Kidney (tissue), 14 donors: ENCODE results near the gene RAB4A. TPM values are rescaled to one million over a fixed set of nuclear protein-coding genes. Genes with fewer than 3 reads are reported as not detected.

Experiments
- DNase-seq, 5 donors: peaks; one replicate each; pipeline ENCODE4 v3.0.0-alpha.2; 2013 to 2020
- FAIRE-seq: peaks from 2 replicates; lab custom pipeline; 2012; peaks lifted over from hg19 to GRCh38; lab: Jason Lieb, UNC
- H3K27ac ChIP-seq, 2 donors: one replicate each; pipeline ENCODE4 v1.7.0; 2013; ENCODE audit warnings: low read depth in 2 of 2, low read length in 2 of 2, inconsistent platforms in 1 of 2
- H3K27me3 ChIP-seq: one replicate; pipeline ENCODE4 v1.7.1; 2013; ENCODE audit warnings: low read length, inconsistent platforms; ENCODE audit not compliant: control insufficient read depth, insufficient read depth
- H3K36me3 ChIP-seq, 3 donors: one replicate each; pipeline versions ENCODE4 v1.7.0 to v1.7.1; 2013; ENCODE audit warnings: low read length in 3 of 3, control low read depth in 1 of 3, inconsistent platforms in 1 of 3; ENCODE audit not compliant: insufficient read depth in 3 of 3, control insufficient read depth in 2 of 3
- H3K4me1 ChIP-seq, 3 donors: one replicate each; pipeline versions ENCODE4 v1.7.0 to v1.7.1; 2013; ENCODE audit warnings: low read length in 3 of 3, inconsistent platforms in 1 of 3, low read depth in 1 of 3; ENCODE audit not compliant: control insufficient read depth in 2 of 3, insufficient read depth in 2 of 3
- H3K4me3 ChIP-seq, 3 donors: one replicate each; pipeline versions ENCODE4 v1.7.0 to v1.8.1; 2013; ENCODE audit warnings: low read length in 3 of 3, control low read depth in 1 of 3, inconsistent platforms in 1 of 3
- H3K9ac ChIP-seq, 3 donors: one replicate each; pipeline versions ENCODE4 v1.7.0 to v1.7.1; 2013; ENCODE audit warnings: low read length in 3 of 3, control low read depth in 1 of 3, inconsistent platforms in 1 of 3
- H3K9me3 ChIP-seq, 3 donors: one replicate each; pipeline versions ENCODE4 v1.7.0 to v1.7.1; 2013; ENCODE audit warnings: low read length in 3 of 3, control low read depth in 1 of 3, inconsistent platforms in 1 of 3; ENCODE audit not compliant: control insufficient read depth in 2 of 3, insufficient read depth in 1 of 3
- CTCF ChIP-seq: IDR thresholded peaks from 3 replicates; pipeline ENCODE4 v1.5.1; 2012; ENCODE audit warnings: mild to moderate bottlenecking, moderate library complexity, borderline replicate concordance; ENCODE audit not compliant: insufficient read depth; ENCODE audit errors: extremely low read depth
- intact Hi-C: fragments of 100-400 bp; cut with DNase I; formaldehyde crosslinking; loops from one replicate; pipeline ENCODE4 v1.11.1; 2022
- polyA plus RNA-seq: library from polyadenylated mRNA; stranded (reverse); fragments of 350-450 nt; fragmentation: Illumina TruSeq; extraction: RNeasy Lipid Tissue Mini Kit (QIAGEN cat#74804); gene quantifications from one replicate; pipeline ENCODE4 v1.2.3, GENCODE V29; 2014; ENCODE audit warnings: low read depth, low replicate concordance; ENCODE audit not compliant: insufficient read depth
- total RNA-seq: library from RNA; stranded (reverse); fragmentation: NEBNext Ultra II Directional; extraction: Animal tissue kit (Norgen Biotek cat#: 25700); gene quantifications from one replicate; pipeline ENCODE4 v1.2.1, GENCODE V29; 2021
- donor health status: control.
- donor health status: control.
- donor health status: control.
- donor health status: control.
- donor health status: control.
- donor health status: DM: yes; HTN: yes; CAD: no.
- donor health status: Normal renal cell carcinoma (clear cell type).

RAB4A gene
- total and polyA plus RNA-seq, 2 donors from 2014 or later = 38.3 to 56.0 TPM

- Histone ChIP-seq H3K27ac (no peak overlapping the region), H3K9ac (no peak overlapping the region), H3K27me3 (no peaks in the 10 kb centered on the region), H3K4me3 (no peak overlapping the region), H3K4me1 (no peaks in the 10 kb centered on the region), H3K36me3 (no peaks in the 10 kb centered on the region), H3K9me3 (no peaks in the 10 kb centered on the region)
- no peak for FAIRE-seq
- intact Hi-C loops = no loop called here
- no peak for DNase-seq
- no peak for TF ChIP-seq CTCF
Measured at GRCh38 chr1:229237320-229237719, 33.6 kb upstream of the RAB4A start.

GRCh38 chr1:229238231-229238630 lies 32.7 kb upstream of the RAB4A start:
- no peak overlapping the region for H3K4me3 ChIP-seq
- no peak overlapping the region for H3K9ac ChIP-seq
- peaks cover 0 to 2% (median 0%) of the 10 kb centered on the region in 3 donors for H3K9me3 ChIP-seq
- no peak for TF ChIP-seq CTCF
- no peaks in the 10 kb centered on the region for H3K4me1 ChIP-seq
- FAIRE-seq = no peak
- no peak overlapping the region for H3K27ac ChIP-seq
- intact Hi-C loops = no loop called here
- no peaks in the 10 kb centered on the region for H3K27me3 ChIP-seq
- no peaks in the 10 kb centered on the region for H3K36me3 ChIP-seq
- no peak for DNase-seq

GRCh38 chr1:229238674-229239415 lies 32.1 kb upstream of the RAB4A start:
- intact Hi-C loops = no loop called here
- FAIRE-seq = no peak

More at GRCh38 chr1:229238674-229239415, 32.1 kb upstream of the RAB4A start:
- DNase-seq = no peak
- no peaks in the 10 kb centered on the region for H3K27me3 ChIP-seq
- no peaks in the 10 kb centered on the region for H3K4me1 ChIP-seq
- no peak overlapping the region for H3K9ac ChIP-seq
- TF ChIP-seq CTCF = no peak
- H3K36me3 ChIP-seq = no peaks in the 10 kb centered on the region
- no peak overlapping the region for H3K4me3 ChIP-seq
- H3K9me3 ChIP-seq = peaks cover 0 to 8% (median 0%) of the 10 kb centered on the region in 3 donors
- H3K27ac ChIP-seq = no peak overlapping the region
